Liver (tissue), 9 donors: ENCODE measurements around the gene LRRN3. TPM values are rescaled to one million over a fixed set of nuclear protein-coding genes. Genes with fewer than 3 reads are reported as not detected.

ENCODE experiments used
- DNase-seq: peaks from one replicate; pipeline ENCODE4 v3.0.0-alpha.2; 2017; ENCODE audit warnings: low spot score
- H3K27ac ChIP-seq, 2 donors: one replicate each; pipeline ENCODE4 v1.7.0; 2013; ENCODE audit warnings: inconsistent platforms in 2 of 2, low read length in 2 of 2, control low read depth in 1 of 2, low read depth in 1 of 2, mild to moderate bottlenecking in 1 of 2
- H3K27me3 ChIP-seq, 4 donors: one replicate each; pipeline versions ENCODE4 v1.6.1 to v1.7.0; 2013; ENCODE audit warnings: low read length in 3 of 4, inconsistent platforms in 1 of 4, mild to moderate bottlenecking in 1 of 4, moderate library complexity in 1 of 4; ENCODE audit not compliant: control insufficient read depth in 4 of 4, insufficient read depth in 4 of 4
- H3K36me3 ChIP-seq, 4 donors: one replicate each; pipeline versions ENCODE4 v1.6.1 to v1.7.0; 2013; ENCODE audit warnings: low read length in 3 of 4, mild to moderate bottlenecking in 3 of 4, low read depth in 1 of 4, moderate library complexity in 1 of 4; ENCODE audit not compliant: control insufficient read depth in 4 of 4, insufficient read depth in 3 of 4
- H3K4me1 ChIP-seq, 4 donors: one replicate each; pipeline versions ENCODE4 v1.6.1 to v1.7.0; 2013; ENCODE audit warnings: low read length in 3 of 4, mild to moderate bottlenecking in 3 of 4, moderate library complexity in 1 of 4; ENCODE audit not compliant: control insufficient read depth in 4 of 4, insufficient read depth in 4 of 4
- H3K4me3 ChIP-seq, 3 donors: one replicate each; pipeline versions ENCODE4 v1.6.1 to v1.7.0; 2013; ENCODE audit warnings: low read length in 3 of 3, control low read depth in 1 of 3, low read depth in 1 of 3, mild to moderate bottlenecking in 1 of 3
- H3K9ac ChIP-seq, 2 donors: one replicate each; pipeline ENCODE4 v1.7.0; 2013; ENCODE audit warnings: low read length in 2 of 2, mild to moderate bottlenecking in 2 of 2, moderate library complexity in 2 of 2, control low read depth in 1 of 2, low read depth in 1 of 2
- H3K9me3 ChIP-seq, 4 donors: one replicate each; pipeline versions ENCODE4 v1.6.1 to v1.7.0; 2013; ENCODE audit warnings: low read length in 3 of 4; ENCODE audit not compliant: control insufficient read depth in 4 of 4
- ATF3 ChIP-seq: IDR thresholded peaks from 2 replicates; pipeline ENCODE4 v1.6.1; 2016; ENCODE audit warnings: antibody characterized with exemption
- EGR1 ChIP-seq, 2 donors: IDR thresholded peaks; 2 replicates each; pipeline ENCODE4 v1.6.1; 2016 to 2018; ENCODE audit warnings: antibody characterized with exemption in 2 of 2, low read depth in 2 of 2
- FOXA1 ChIP-seq: IDR thresholded peaks from 2 replicates; pipeline ENCODE4 v1.6.1; 2016; ENCODE audit warnings: antibody characterized with exemption
- FOXA2 ChIP-seq: IDR thresholded peaks from 2 replicates; pipeline ENCODE4 v1.6.1; 2016; ENCODE audit warnings: antibody characterized with exemption
- GABPA ChIP-seq, 2 donors: IDR thresholded peaks in 1 of 2; conservative IDR thresholded peaks in 1 of 2; 2 replicates each; pipeline ENCODE4 v1.6.1; 2016; ENCODE audit warnings: antibody characterized with exemption in 2 of 2, mild to moderate bottlenecking in 1 of 2, moderate library complexity in 1 of 2
- HNF4A ChIP-seq, 2 donors: conservative IDR thresholded peaks; 2 replicates each; pipeline ENCODE4 v1.6.1; 2016; ENCODE audit warnings: antibody characterized with exemption in 2 of 2, mild to moderate bottlenecking in 2 of 2
- HNF4G ChIP-seq: IDR thresholded peaks from 2 replicates; pipeline ENCODE4 v1.6.1; 2016; ENCODE audit warnings: antibody characterized with exemption
- JUND ChIP-seq, 2 donors: IDR thresholded peaks; 2 replicates each; pipeline ENCODE4 v1.6.1; 2016; ENCODE audit warnings: antibody characterized with exemption in 2 of 2
- NR2F2 ChIP-seq: IDR thresholded peaks from 2 replicates; pipeline ENCODE4 v1.6.1; 2016; ENCODE audit warnings: antibody characterized with exemption
- RAD21 ChIP-seq, 2 donors: IDR thresholded peaks; 2 replicates each; pipeline ENCODE4 v1.6.1; 2016; ENCODE audit warnings: antibody characterized with exemption in 2 of 2, mild to moderate bottlenecking in 2 of 2
- RXRA ChIP-seq, 2 donors: IDR thresholded peaks; 2 replicates each; pipeline ENCODE4 v1.6.1; 2017 to 2018; ENCODE audit warnings: antibody characterized with exemption in 2 of 2, mild to moderate bottlenecking in 1 of 2
- SP1 ChIP-seq: IDR thresholded peaks from 2 replicates; pipeline ENCODE4 v1.6.1; 2018; ENCODE audit warnings: antibody characterized with exemption, mild to moderate bottlenecking
- TAF1 ChIP-seq: conservative IDR thresholded peaks from 2 replicates; pipeline ENCODE4 v1.6.1; 2016; ENCODE audit warnings: antibody characterized with exemption, mild to moderate bottlenecking
- YY1 ChIP-seq: IDR thresholded peaks from 2 replicates; pipeline ENCODE4 v1.6.1; 2016; ENCODE audit warnings: antibody characterized with exemption, mild to moderate bottlenecking
- WGBS: extraction: QIAGEN DNeasy Blood & Tissue Kit; methylation state at CpG from one replicate; pipeline ENCODE4 v1.1.7; 2013; 5-methylcytosine and 5-hydroxymethylcytosine counted together
- polyA plus RNA-seq, 2 donors: library from polyadenylated mRNA; stranded (reverse) in 1 of 2; unstranded in 1 of 2; fragments of 200-250 nt in 1 of 2; fragments of >200 nt in 1 of 2; fragmentation: Nextera tagmentation in 1 of 2; extraction: Ambion mirVana in 1 of 2; gene quantifications; one replicate each; pipeline versions ENCODE4 v1.2.1 to v1.2.3, GENCODE V29; 2013 to 2015
- total RNA-seq, 2 donors: library from RNA; depleted of rRNA; stranded (reverse); fragments of >200 nt; gene quantifications; one replicate each; pipeline ENCODE4 v1.2.3, GENCODE V29; 2014
- TF ChIP-seq, protein P1 (sequence below): IDR thresholded peaks from 2 replicates; pipeline ENCODE4 v1.6.1; 2016; ENCODE audit warnings: antibody characterized with exemption
- TF ChIP-seq, protein P2 (sequence below): fragments of 150-350 bp; IDR thresholded peaks from 2 replicates; pipeline ENCODE4 v1.5.1; 2017; ENCODE audit warnings: improper control_type of control experiment, low read depth, low read length; ENCODE audit not compliant: missing input control
- TF ChIP-seq, protein P3 (sequence below): IDR thresholded peaks from 2 replicates; pipeline ENCODE4 v1.6.1; 2016; ENCODE audit warnings: antibody characterized with exemption
- TF ChIP-seq, protein P4 (sequence below): IDR thresholded peaks from 2 replicates; pipeline ENCODE4 v1.6.1; 2016; ENCODE audit warnings: antibody characterized with exemption, mild to moderate bottlenecking
- donor health status: healthy.
- donor health status: healthy.
- donor health status: healthy.
- donor health status: healthy.
- donor health status: healthy.

LRRN3 gene
- total and polyA plus RNA-seq, 4 donors, result 0.18 to 1.1 (median 0.32) TPM

GRCh38 chr7:111051832-111052231, 39.1 kb upstream of the LRRN3 start:
- Histone ChIP-seq H3K9me3 (no peaks in the 10 kb centered on the region), H3K4me3 (no peak overlapping the region), H3K4me1 (no peaks in the 10 kb centered on the region), H3K27me3 (no peaks in the 10 kb centered on the region), H3K9ac (no peak overlapping the region), H3K36me3 (no peaks in the 10 kb centered on the region), H3K27ac (no peak overlapping the region)
- TF ChIP-seq RXRA (IDR thresholded peaks at IDR 0.05), result no peak
- TF ChIP-seq, protein P1, sequence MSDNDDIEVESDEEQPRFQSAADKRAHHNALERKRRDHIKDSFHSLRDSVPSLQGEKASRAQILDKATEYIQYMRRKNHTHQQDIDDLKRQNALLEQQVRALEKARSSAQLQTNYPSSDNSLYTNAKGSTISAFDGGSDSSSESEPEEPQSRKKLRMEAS, result no peak
- no peak for TF ChIP-seq FOXA2
- no peak for TF ChIP-seq ATF3
- TF ChIP-seq, protein P2, sequence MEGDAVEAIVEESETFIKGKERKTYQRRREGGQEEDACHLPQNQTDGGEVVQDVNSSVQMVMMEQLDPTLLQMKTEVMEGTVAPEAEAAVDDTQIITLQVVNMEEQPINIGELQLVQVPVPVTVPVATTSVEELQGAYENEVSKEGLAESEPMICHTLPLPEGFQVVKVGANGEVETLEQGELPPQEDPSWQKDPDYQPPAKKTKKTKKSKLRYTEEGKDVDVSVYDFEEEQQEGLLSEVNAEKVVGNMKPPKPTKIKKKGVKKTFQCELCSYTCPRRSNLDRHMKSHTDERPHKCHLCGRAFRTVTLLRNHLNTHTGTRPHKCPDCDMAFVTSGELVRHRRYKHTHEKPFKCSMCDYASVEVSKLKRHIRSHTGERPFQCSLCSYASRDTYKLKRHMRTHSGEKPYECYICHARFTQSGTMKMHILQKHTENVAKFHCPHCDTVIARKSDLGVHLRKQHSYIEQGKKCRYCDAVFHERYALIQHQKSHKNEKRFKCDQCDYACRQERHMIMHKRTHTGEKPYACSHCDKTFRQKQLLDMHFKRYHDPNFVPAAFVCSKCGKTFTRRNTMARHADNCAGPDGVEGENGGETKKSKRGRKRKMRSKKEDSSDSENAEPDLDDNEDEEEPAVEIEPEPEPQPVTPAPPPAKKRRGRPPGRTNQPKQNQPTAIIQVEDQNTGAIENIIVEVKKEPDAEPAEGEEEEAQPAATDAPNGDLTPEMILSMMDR, result no peak
- no peak for TF ChIP-seq NR2F2
- TF ChIP-seq FOXA1, result no peak
- TF ChIP-seq HNF4G, result no peak
- TF ChIP-seq EGR1 (IDR thresholded peaks at IDR 0.05; ENCODE audit: low read depth in 2 of 2), result no peak
- no peak for TF ChIP-seq HNF4A (conservative IDR thresholded peaks at IDR 0.05)
- no peak for TF ChIP-seq TAF1
- no peak for TF ChIP-seq YY1
- TF ChIP-seq SP1, result no peak
- no peak for TF ChIP-seq GABPA (IDR thresholded peaks at IDR 0.05 in 1 of 2, conservative IDR thresholded peaks at IDR 0.05 in 1 of 2)
- TF ChIP-seq, protein P3, sequence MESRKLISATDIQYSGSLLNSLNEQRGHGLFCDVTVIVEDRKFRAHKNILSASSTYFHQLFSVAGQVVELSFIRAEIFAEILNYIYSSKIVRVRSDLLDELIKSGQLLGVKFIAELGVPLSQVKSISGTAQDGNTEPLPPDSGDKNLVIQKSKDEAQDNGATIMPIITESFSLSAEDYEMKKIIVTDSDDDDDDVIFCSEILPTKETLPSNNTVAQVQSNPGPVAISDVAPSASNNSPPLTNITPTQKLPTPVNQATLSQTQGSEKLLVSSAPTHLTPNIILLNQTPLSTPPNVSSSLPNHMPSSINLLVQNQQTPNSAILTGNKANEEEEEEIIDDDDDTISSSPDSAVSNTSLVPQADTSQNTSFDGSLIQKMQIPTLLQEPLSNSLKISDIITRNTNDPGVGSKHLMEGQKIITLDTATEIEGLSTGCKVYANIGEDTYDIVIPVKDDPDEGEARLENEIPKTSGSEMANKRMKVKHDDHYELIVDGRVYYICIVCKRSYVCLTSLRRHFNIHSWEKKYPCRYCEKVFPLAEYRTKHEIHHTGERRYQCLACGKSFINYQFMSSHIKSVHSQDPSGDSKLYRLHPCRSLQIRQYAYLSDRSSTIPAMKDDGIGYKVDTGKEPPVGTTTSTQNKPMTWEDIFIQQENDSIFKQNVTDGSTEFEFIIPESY, result no peak
- TF ChIP-seq RAD21 (IDR thresholded peaks at IDR 0.05), result no peak
- TF ChIP-seq, protein P4, sequence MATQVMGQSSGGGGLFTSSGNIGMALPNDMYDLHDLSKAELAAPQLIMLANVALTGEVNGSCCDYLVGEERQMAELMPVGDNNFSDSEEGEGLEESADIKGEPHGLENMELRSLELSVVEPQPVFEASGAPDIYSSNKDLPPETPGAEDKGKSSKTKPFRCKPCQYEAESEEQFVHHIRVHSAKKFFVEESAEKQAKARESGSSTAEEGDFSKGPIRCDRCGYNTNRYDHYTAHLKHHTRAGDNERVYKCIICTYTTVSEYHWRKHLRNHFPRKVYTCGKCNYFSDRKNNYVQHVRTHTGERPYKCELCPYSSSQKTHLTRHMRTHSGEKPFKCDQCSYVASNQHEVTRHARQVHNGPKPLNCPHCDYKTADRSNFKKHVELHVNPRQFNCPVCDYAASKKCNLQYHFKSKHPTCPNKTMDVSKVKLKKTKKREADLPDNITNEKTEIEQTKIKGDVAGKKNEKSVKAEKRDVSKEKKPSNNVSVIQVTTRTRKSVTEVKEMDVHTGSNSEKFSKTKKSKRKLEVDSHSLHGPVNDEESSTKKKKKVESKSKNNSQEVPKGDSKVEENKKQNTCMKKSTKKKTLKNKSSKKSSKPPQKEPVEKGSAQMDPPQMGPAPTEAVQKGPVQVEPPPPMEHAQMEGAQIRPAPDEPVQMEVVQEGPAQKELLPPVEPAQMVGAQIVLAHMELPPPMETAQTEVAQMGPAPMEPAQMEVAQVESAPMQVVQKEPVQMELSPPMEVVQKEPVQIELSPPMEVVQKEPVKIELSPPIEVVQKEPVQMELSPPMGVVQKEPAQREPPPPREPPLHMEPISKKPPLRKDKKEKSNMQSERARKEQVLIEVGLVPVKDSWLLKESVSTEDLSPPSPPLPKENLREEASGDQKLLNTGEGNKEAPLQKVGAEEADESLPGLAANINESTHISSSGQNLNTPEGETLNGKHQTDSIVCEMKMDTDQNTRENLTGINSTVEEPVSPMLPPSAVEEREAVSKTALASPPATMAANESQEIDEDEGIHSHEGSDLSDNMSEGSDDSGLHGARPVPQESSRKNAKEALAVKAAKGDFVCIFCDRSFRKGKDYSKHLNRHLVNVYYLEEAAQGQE, result no peak
- no peak for TF ChIP-seq JUND (IDR thresholded peaks at IDR 0.05)
- no peak for DNase-seq
- 97% methylated on average over 1 of the region's 1 CpG for WGBS
